ENCODE data around the gene KPNA5.

Gene KPNA5

DNA sequence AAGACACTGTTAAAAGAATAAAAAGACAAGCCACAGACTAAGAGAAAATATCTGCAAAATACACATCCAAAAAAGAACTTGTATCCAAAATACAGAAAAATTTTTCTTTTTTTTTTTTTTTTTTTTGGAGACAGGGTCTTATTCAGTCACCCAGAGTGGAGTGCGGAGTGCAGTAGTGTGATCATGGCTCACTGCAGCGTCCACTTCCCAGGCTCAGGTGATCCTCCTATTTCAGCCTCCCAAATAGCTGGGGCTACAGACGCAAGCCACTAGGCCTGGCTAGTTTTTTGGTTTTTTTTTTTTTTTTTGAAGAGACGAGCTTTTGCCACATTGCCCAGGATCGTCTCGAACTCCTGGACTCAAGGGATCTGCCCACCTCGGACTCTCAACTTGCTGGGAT, 15.5 kb upstream of the KPNA5 start:
- Histone ChIP-seq H3K4me3 (ENCODE audit: low read length) (peak overlapping the region; percentile 56), H3K9me2 (replicated peaks; ENCODE audit: control insufficient read depth, low read length) (no peaks in the 10 kb centered on the region), H3K36me3 (ENCODE audit: control insufficient read depth, low read length) (peaks cover 30% of the 10 kb centered on the region), H3K27ac (ENCODE audit: low read depth, low read length) (no peak overlapping the region), H3K4me2 (ENCODE audit: low read length) (peak overlapping the region; percentile 72), H3K79me2 (ENCODE audit: control insufficient read depth, low read length) (peaks cover 79% of the 10 kb centered on the region), H3K4me1 (ENCODE audit: control insufficient read depth, low read length) (peaks cover 25% of the 10 kb centered on the region), H3K27me3 (ENCODE audit: control insufficient read depth, low read length) (no peaks in the 10 kb centered on the region), H3F3A (ENCODE audit: control insufficient read depth, insufficient read depth) (no peaks in the 10 kb centered on the region), H3K9me3 (ENCODE audit: control insufficient read depth, insufficient read depth, low read length) (no peaks in the 10 kb centered on the region), H4K20me1 (ENCODE audit: control insufficient read depth, insufficient read depth, low read depth, low read length) (peaks cover 14% of the 10 kb centered on the region)
- TF ChIP-seq, protein P1, sequence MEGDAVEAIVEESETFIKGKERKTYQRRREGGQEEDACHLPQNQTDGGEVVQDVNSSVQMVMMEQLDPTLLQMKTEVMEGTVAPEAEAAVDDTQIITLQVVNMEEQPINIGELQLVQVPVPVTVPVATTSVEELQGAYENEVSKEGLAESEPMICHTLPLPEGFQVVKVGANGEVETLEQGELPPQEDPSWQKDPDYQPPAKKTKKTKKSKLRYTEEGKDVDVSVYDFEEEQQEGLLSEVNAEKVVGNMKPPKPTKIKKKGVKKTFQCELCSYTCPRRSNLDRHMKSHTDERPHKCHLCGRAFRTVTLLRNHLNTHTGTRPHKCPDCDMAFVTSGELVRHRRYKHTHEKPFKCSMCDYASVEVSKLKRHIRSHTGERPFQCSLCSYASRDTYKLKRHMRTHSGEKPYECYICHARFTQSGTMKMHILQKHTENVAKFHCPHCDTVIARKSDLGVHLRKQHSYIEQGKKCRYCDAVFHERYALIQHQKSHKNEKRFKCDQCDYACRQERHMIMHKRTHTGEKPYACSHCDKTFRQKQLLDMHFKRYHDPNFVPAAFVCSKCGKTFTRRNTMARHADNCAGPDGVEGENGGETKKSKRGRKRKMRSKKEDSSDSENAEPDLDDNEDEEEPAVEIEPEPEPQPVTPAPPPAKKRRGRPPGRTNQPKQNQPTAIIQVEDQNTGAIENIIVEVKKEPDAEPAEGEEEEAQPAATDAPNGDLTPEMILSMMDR (IDR thresholded peaks at IDR 0.05; ENCODE audit: low read depth, low read length, poor library complexity, severe bottlenecking): no peak

DNA sequence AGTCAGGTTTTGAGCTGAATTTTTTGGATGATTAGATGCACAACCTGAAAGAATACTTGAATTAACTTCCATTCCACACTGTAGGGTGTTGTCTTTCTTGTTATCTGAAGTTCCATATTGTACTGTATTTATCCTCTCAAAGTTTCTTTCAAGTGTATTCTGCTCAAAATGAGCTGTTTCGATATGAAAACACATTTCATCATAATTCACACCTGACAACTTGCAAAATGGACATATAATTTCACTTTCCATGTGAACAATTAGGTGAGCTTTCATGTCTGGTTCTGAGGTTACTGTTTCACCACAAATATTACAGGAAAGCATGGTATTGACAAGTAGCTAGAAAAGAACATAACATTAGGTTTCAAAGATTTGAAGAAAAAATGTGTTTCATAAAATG, 14.1 kb upstream of the KPNA5 start:
- Histone ChIP-seq H3K4me2 (ENCODE audit: low read length) (peak overlapping the region; percentile 72), H3K4me3 (ENCODE audit: low read length) (peak overlapping the region; percentile 56), H3K9me2 (replicated peaks; ENCODE audit: control insufficient read depth, low read length) (no peaks in the 10 kb centered on the region), H3K9me3 (ENCODE audit: control insufficient read depth, insufficient read depth, low read length) (no peaks in the 10 kb centered on the region), H3K79me2 (ENCODE audit: control insufficient read depth, low read length) (peaks cover 67% of the 10 kb centered on the region), H3K27ac (ENCODE audit: low read depth, low read length) (no peak overlapping the region), H3F3A (ENCODE audit: control insufficient read depth, insufficient read depth) (no peaks in the 10 kb centered on the region), H3K4me1 (ENCODE audit: control insufficient read depth, low read length) (peaks cover 25% of the 10 kb centered on the region), H4K20me1 (ENCODE audit: control insufficient read depth, insufficient read depth, low read depth, low read length) (peaks cover 14% of the 10 kb centered on the region), H3K36me3 (ENCODE audit: control insufficient read depth, low read length) (peaks cover 29% of the 10 kb centered on the region), H3K27me3 (ENCODE audit: control insufficient read depth, low read length) (peaks cover 4% of the 10 kb centered on the region; the same call in 1 of the 2 replicates)
- TF ChIP-seq, protein P1 (IDR thresholded peaks at IDR 0.05; ENCODE audit: low read depth, low read length, poor library complexity, severe bottlenecking): no peak
- TF ChIP-seq EZH2phosphoT487 (IDR thresholded peaks at IDR 0.05; ENCODE audit: borderline replicate concordance, low read length): no peak

DNA sequence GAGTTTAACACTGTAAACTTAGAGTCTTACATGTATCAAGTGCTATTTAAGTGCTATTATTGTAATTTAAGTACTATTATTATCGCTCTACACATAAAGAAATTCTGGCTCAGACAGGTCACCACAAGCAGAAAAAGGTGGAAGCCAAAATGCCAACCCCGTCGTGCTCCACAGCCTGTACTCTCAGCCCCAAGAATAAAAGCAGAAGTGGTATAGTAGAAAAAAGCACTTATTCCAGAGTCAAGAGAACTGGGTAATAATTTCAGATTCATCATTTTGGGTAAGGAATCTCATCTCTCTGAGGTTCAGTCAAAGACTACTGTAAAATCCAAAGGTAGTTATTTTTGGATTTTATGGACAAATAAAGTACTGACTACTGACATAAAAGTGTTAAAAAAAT, 13.4 kb upstream of the KPNA5 start:
- no peaks in the 10 kb centered on the region for H3F3A ChIP-seq (ENCODE audit: control insufficient read depth, insufficient read depth)
- H3K9me2 ChIP-seq (replicated peaks; ENCODE audit: control insufficient read depth, low read length): no peaks in the 10 kb centered on the region
- no peak for TF ChIP-seq EZH2phosphoT487 (IDR thresholded peaks at IDR 0.05; ENCODE audit: borderline replicate concordance, low read length)
- TF ChIP-seq, protein P1 (IDR thresholded peaks at IDR 0.05; ENCODE audit: low read depth, low read length, poor library complexity, severe bottlenecking): no peak
- no peaks in the 10 kb centered on the region for H3K9me3 ChIP-seq (ENCODE audit: control insufficient read depth, insufficient read depth, low read length)
- H3K27ac ChIP-seq (ENCODE audit: low read depth, low read length): no peak overlapping the region
- H3K4me2 ChIP-seq (ENCODE audit: low read length): peak overlapping the region; percentile 72
- peaks cover 25% of the 10 kb centered on the region for H3K4me1 ChIP-seq (ENCODE audit: control insufficient read depth, low read length)
- peak overlapping the region; percentile 94 for H3K4me3 ChIP-seq (ENCODE audit: low read length)
- H3K27me3 ChIP-seq (ENCODE audit: control insufficient read depth, low read length): peaks cover 7% of the 10 kb centered on the region; the same call in 1 of the 2 replicates
- peaks cover 14% of the 10 kb centered on the region for H4K20me1 ChIP-seq (ENCODE audit: control insufficient read depth, insufficient read depth, low read depth, low read length)
- H3K79me2 ChIP-seq (ENCODE audit: control insufficient read depth, low read length): peaks cover 60% of the 10 kb centered on the region
- H3K36me3 ChIP-seq (ENCODE audit: control insufficient read depth, low read length): peaks cover 27% of the 10 kb centered on the region
